ENCODE data around the gene SMAD7. TPM values are rescaled to one million over a fixed set of nuclear protein-coding genes. Genes with fewer than 3 reads are reported as not detected.

SMAD7 gene
- polyA plus RNA-seq, 3 donors: 1.4 to 9.4 (median 1.5) TPM

DNA sequence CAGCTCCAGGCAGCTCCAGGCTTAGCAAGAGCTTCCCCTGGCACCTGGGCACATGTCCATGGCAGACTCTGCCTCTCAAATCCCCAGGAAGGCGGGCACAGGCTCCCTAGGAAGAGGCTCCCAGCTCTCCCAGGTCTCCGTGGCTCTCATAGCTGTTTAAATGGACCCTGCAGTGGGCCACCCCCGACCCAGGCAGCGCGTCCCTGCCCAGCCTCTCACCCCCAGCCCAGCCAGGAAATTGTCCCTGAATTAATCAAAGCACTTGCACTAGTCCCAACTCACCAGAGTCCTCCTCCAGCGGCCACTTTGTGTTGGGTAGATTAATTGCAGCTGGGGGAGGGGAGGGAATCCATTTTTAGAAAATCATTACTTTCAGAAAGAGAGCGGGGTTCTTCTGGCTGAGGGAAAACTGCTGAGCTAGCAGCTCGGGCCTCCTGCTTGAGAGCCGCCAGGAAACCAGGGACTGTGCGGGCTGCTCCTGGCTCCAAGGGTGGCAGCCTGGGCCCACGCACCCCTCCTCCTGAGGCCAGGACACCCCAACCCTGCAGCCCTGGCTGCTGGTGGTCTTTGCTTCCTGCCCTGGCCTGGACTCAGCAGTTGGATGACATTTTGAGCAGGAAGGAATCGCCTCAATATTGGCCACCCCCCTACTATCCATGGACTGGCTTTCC, 36.0 kb downstream of the SMAD7 start:
- TF ChIP-seq, protein P1, sequence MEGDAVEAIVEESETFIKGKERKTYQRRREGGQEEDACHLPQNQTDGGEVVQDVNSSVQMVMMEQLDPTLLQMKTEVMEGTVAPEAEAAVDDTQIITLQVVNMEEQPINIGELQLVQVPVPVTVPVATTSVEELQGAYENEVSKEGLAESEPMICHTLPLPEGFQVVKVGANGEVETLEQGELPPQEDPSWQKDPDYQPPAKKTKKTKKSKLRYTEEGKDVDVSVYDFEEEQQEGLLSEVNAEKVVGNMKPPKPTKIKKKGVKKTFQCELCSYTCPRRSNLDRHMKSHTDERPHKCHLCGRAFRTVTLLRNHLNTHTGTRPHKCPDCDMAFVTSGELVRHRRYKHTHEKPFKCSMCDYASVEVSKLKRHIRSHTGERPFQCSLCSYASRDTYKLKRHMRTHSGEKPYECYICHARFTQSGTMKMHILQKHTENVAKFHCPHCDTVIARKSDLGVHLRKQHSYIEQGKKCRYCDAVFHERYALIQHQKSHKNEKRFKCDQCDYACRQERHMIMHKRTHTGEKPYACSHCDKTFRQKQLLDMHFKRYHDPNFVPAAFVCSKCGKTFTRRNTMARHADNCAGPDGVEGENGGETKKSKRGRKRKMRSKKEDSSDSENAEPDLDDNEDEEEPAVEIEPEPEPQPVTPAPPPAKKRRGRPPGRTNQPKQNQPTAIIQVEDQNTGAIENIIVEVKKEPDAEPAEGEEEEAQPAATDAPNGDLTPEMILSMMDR (IDR thresholded peaks at IDR 0.05): no peak
- H3K4me2 ChIP-seq (replicated peaks; ENCODE audit: extremely low read depth, low read length, poor library complexity, severe bottlenecking): no peak overlapping the region
- no peak for DNase-seq
- peaks cover 0 to 10% (median 10%) of the 10 kb centered on the region in 3 donors for H3K27me3 Mint-ChIP-seq (ENCODE audit: low read depth in 3 of 3)
- peaks cover 0 to 6% (median 0%) of the 10 kb centered on the region in 7 donors for H3K9me3 Mint-ChIP-seq
- no peak overlapping the region for H2AFZ ChIP-seq (ENCODE audit: insufficient read depth, low read depth, low read length, poor library complexity, severe bottlenecking)
- no peaks in the 10 kb centered on the region for H3K79me2 ChIP-seq (ENCODE audit: insufficient read depth, low read length)
- WGBS (ENCODE audit: insufficient coverage): 70% methylated on average over 7 of the region's 12 CpGs
- H3K9ac ChIP-seq (ENCODE audit: insufficient read depth, low read length, poor library complexity, severe bottlenecking): no peak overlapping the region
- intact Hi-C loops (cut with micrococcal nuclease): no loop called here
- H3K4me1 ChIP-seq (ENCODE audit: control insufficient read depth in 1 of 2, insufficient read depth in 2 of 2, low read length in 2 of 2): peaks cover 18 to 30% of the 10 kb centered on the region in 2 donors
- no peaks in the 10 kb centered on the region for H4K20me1 ChIP-seq (ENCODE audit: insufficient read depth, low read length)
- H3K36me3 Mint-ChIP-seq: peaks cover 8 to 14% of the 10 kb centered on the region in 2 donors
- peaks cover 4 to 8% of the 10 kb centered on the region in 2 donors for H3K36me3 ChIP-seq (replicated peaks in 1 of 2; ENCODE audit: control insufficient read depth in 1 of 2, insufficient read depth in 2 of 2, low read length in 2 of 2)
- no peak overlapping the region for H3K4me3 ChIP-seq (replicated peaks in 1 of 3; ENCODE audit: low read depth in 2 of 3, low read length in 3 of 3)
- H3K4me3 Mint-ChIP-seq: no peak overlapping the region
- H3K27ac ChIP-seq (ENCODE audit: low read depth in 1 of 2, low read length in 2 of 2): no peak overlapping the region
- no peaks in the 10 kb centered on the region for H3K27me3 ChIP-seq (ENCODE audit: control insufficient read depth in 2 of 2, insufficient read depth in 2 of 2, low read length in 2 of 2)
- peak overlapping the region in 1 of 7 donors; percentile 14 for H3K27ac Mint-ChIP-seq
- H3K4me1 Mint-ChIP-seq: peaks cover 42% of the 10 kb centered on the region
- H3K9me3 ChIP-seq (replicated peaks in 1 of 2; ENCODE audit: control insufficient read depth in 1 of 2, insufficient read depth in 1 of 2, low read length in 2 of 2): peaks cover 0 to 3% of the 10 kb centered on the region in 2 donors

DNA sequence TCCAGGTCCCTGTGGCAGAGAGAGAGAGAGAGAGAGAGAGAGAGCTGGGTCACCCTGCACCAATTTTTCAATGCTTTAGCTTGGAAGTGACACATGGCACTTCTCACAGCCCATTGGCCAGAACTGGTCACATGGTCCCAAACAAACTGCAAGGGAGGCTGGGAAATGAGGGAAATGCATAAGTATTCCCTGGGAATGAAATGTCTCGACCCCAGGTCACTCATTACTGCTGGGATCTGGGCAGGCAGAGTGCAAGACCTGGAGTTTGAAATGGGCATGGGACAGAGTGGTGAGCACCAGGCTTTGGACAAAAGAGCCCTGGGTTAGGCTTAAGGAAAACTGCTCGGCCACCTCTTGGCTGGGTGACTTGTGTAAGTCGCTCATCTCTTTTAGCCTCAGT, 37.0 kb downstream of the SMAD7 start:
- 100% methylated on average over 3 of the region's 3 CpGs for WGBS (ENCODE audit: insufficient coverage)
- no peak overlapping the region for H3K4me3 ChIP-seq (replicated peaks in 1 of 3; ENCODE audit: low read depth in 2 of 3, low read length in 3 of 3)
- no peak overlapping the region for H3K27ac ChIP-seq (ENCODE audit: low read depth in 1 of 2, low read length in 2 of 2)
- no peak overlapping the region for H2AFZ ChIP-seq (ENCODE audit: insufficient read depth, low read depth, low read length, poor library complexity, severe bottlenecking)
- Mint-ChIP-seq H3K27ac (no peak overlapping the region), H3K4me1 (peaks cover 39% of the 10 kb centered on the region), H3K27me3 (ENCODE audit: low read depth in 3 of 3) (peaks cover 0 to 10% (median 10%) of the 10 kb centered on the region in 3 donors), H3K36me3 (peaks cover 3 to 6% of the 10 kb centered on the region in 2 donors), H3K9me3 (peaks cover 0 to 6% (median 0%) of the 10 kb centered on the region in 7 donors), H3K4me3 (no peak overlapping the region)
- H3K9me3 ChIP-seq (replicated peaks in 1 of 2; ENCODE audit: control insufficient read depth in 1 of 2, insufficient read depth in 1 of 2, low read length in 2 of 2): peaks cover 0 to 3% of the 10 kb centered on the region in 2 donors
- no peaks in the 10 kb centered on the region for H4K20me1 ChIP-seq (ENCODE audit: insufficient read depth, low read length)
- peaks cover 18 to 29% of the 10 kb centered on the region in 2 donors for H3K4me1 ChIP-seq (ENCODE audit: control insufficient read depth in 1 of 2, insufficient read depth in 2 of 2, low read length in 2 of 2)
- H3K9ac ChIP-seq (ENCODE audit: insufficient read depth, low read length, poor library complexity, severe bottlenecking): no peak overlapping the region
- TF ChIP-seq, protein P1 (IDR thresholded peaks at IDR 0.05): no peak
- intact Hi-C loops (cut with micrococcal nuclease): no loop called here
- H3K27me3 ChIP-seq (ENCODE audit: control insufficient read depth in 2 of 2, insufficient read depth in 2 of 2, low read length in 2 of 2): no peaks in the 10 kb centered on the region
- no peaks in the 10 kb centered on the region for H3K79me2 ChIP-seq (ENCODE audit: insufficient read depth, low read length)
- H3K36me3 ChIP-seq (replicated peaks in 1 of 2; ENCODE audit: control insufficient read depth in 1 of 2, insufficient read depth in 2 of 2, low read length in 2 of 2): no peaks in the 10 kb centered on the region
- DNase-seq: no peak
- H3K4me2 ChIP-seq (replicated peaks; ENCODE audit: extremely low read depth, low read length, poor library complexity, severe bottlenecking): no peak overlapping the region
